GM12878 (cell line): ENCODE data around the gene SNX10. TPM values are rescaled to one million over a fixed set of nuclear protein-coding genes. Genes with fewer than 3 reads are reported as not detected.

Experiments used
- ATAC-seq: fragments of 200-7000 bp; cut with Tn5 transposase; 3 replicates; pipeline ENCODE4 v1.9.1; 2020; ENCODE audit warnings: mild to moderate bottlenecking, moderate library complexity
- BruUV-seq: library from RNA; stranded (reverse); fragments of 400-500 nt; replicated peaks from 2 replicates; lab custom pipeline; 2021; lab: Mats Ljungman, UMichigan
- CTCF ChIA-PET: fragments of 300-600 bp; sonication (Branson Sonifier 250); formaldehyde crosslinking; extraction: SDS; loops from one replicate; lab custom pipeline; 2021; ENCODE audit warnings: inconsistent platforms; lab: Yijun Ruan, JAX
- POLR2A ChIA-PET: fragments of 350-600 bp; formaldehyde crosslinking; extraction: SDS; loops from one replicate; lab custom pipeline; 2021; ENCODE audit warnings: inconsistent platforms; lab: Charles Lee
- RAD21 ChIA-PET: fragments of 300-600 bp; sonication (Branson Sonifier 250); formaldehyde crosslinking; loops from one replicate; lab custom pipeline; 2023; ENCODE audit warnings: antibody characterized with exemption; ENCODE audit not compliant: unreplicated experiment; lab: Charles Lee
- SMC1A ChIA-PET: fragments of 300-600 bp; sonication (Branson Sonifier 250); formaldehyde crosslinking; loops from one replicate; lab custom pipeline; 2023; ENCODE audit not compliant: unreplicated experiment, uncharacterized antibody; lab: Charles Lee
- DNase-seq: peaks from one replicate; pipeline ENCODE4 v3.0.0-alpha.2; 2011; ENCODE audit warnings: low read depth, low spot score
- FAIRE-seq: peaks from 3 replicates; lab custom pipeline; 2011; peaks lifted over from hg19 to GRCh38; lab: Jason Lieb, UNC
- H2AFZ ChIP-seq: 2 replicates; pipeline ENCODE4 v1.6.0; 2011; ENCODE audit warnings: low read depth, low read length, control low read depth; ENCODE audit not compliant: control insufficient read depth
- H3K27ac ChIP-seq: 2 replicates; pipeline ENCODE4 v1.5.1; 2011; ENCODE audit warnings: control low read depth; ENCODE audit not compliant: control insufficient read depth, insufficient read depth
- H3K27me3 ChIP-seq, 2 experiments: replicated peaks in 1 of 2; 2 replicates each; pipeline versions ENCODE4 v1.6.0 to v1.6.1; 2011; ENCODE audit warnings: low read length in 1 of 2; ENCODE audit not compliant: control insufficient read depth in 2 of 2, insufficient read depth in 2 of 2
- H3K36me3 ChIP-seq, 2 experiments: 2 replicates each; pipeline ENCODE4 v1.5.1; 2011; ENCODE audit warnings: low read length in 1 of 2; ENCODE audit not compliant: control insufficient read depth in 2 of 2, insufficient read depth in 2 of 2
- H3K4me1 ChIP-seq: 2 replicates; pipeline ENCODE4 v1.6.1; 2011; ENCODE audit warnings: mild to moderate bottlenecking, low read length, moderate library complexity, mixed read lengths; ENCODE audit not compliant: control insufficient read depth, insufficient read depth
- H3K4me2 ChIP-seq: 2 replicates; pipeline ENCODE4 v1.6.0; 2011; ENCODE audit warnings: control low read depth; ENCODE audit not compliant: control insufficient read depth, insufficient read depth
- H3K4me3 ChIP-seq: fragments of 200-600 bp; sonication (generic); 2 replicates; pipeline ENCODE4 v1.5.1; 2016
- H3K79me2 ChIP-seq: 2 replicates; pipeline ENCODE4 v1.6.0; 2011; ENCODE audit warnings: low read length; ENCODE audit not compliant: control insufficient read depth, insufficient read depth
- H3K9ac ChIP-seq: 2 replicates; pipeline ENCODE4 v1.8.0; 2011; ENCODE audit warnings: low read length, control low read depth, mixed read lengths; ENCODE audit not compliant: control insufficient read depth, insufficient read depth
- H3K9me3 ChIP-seq: replicated peaks from 3 replicates; pipeline ENCODE4 v1.5.1; 2011; ENCODE audit warnings: mild to moderate bottlenecking, low read length; ENCODE audit not compliant: control insufficient read depth, insufficient read depth
- H4K20me1 ChIP-seq: 2 replicates; pipeline ENCODE4 v1.6.0; 2011; ENCODE audit not compliant: control insufficient read depth, insufficient read depth
- BCL11A ChIP-seq: IDR thresholded peaks from 2 replicates; pipeline ENCODE4 v1.6.1; 2011; ENCODE audit warnings: low read depth, low read length
- CREB1 ChIP-seq: IDR thresholded peaks from 2 replicates; pipeline ENCODE4 v1.6.1; 2012; ENCODE audit warnings: low read depth, mild to moderate bottlenecking, inconsistent platforms
- ETV6 ChIP-seq, 2 experiments: fragments of 450-650 bp in 1 of 2; IDR thresholded peaks in 1 of 2; conservative IDR thresholded peaks in 1 of 2; 2 replicates each; pipeline ENCODE4 v1.6.1; 2014; ENCODE audit warnings: antibody characterized with exemption in 1 of 2, borderline replicate concordance in 1 of 2, low read depth in 1 of 2, mild to moderate bottlenecking in 1 of 2, moderate library complexity in 1 of 2
- HDGF ChIP-seq: fragments of 450-650 bp; IDR thresholded peaks from 2 replicates; pipeline ENCODE4 v1.6.1; 2016; ENCODE audit warnings: antibody characterized with exemption
- IKZF2 ChIP-seq, 2 experiments: fragments of 450-650 bp; IDR thresholded peaks; 2 replicates each; pipeline ENCODE4 v1.6.1; 2017; ENCODE audit warnings: mild to moderate bottlenecking in 2 of 2, moderate library complexity in 2 of 2
- RB1 ChIP-seq: fragments of 450-650 bp; formaldehyde crosslinking; IDR thresholded peaks from 2 replicates; pipeline ENCODE4 v1.6.1; 2017; ENCODE audit warnings: mild to moderate bottlenecking, borderline replicate concordance
- RUNX3 ChIP-seq: IDR thresholded peaks from 2 replicates; pipeline ENCODE4 v1.6.1; 2012; ENCODE audit warnings: low read length, inconsistent platforms
- SREBF1 ChIP-seq: IDR thresholded peaks from 2 replicates; pipeline ENCODE4 v1.6.1; 2012; ENCODE audit warnings: mild to moderate bottlenecking, low read length
- YBX1 ChIP-seq: fragments of 450-650 bp; IDR thresholded peaks from 2 replicates; pipeline ENCODE4 v1.6.1; 2016; ENCODE audit warnings: antibody characterized with exemption
- ZNF24 ChIP-seq: fragments of 450-650 bp; IDR thresholded peaks from 2 replicates; pipeline ENCODE4 v1.6.1; 2017; ENCODE audit warnings: antibody characterized with exemption, mild to moderate bottlenecking
- WGBS: methylation state at CpG from one replicate; pipeline ENCODE4 v1.1.6; 2016; ENCODE audit warnings: low lambda C conversion rate; ENCODE audit not compliant: insufficient replicate concordance, insufficient coverage; ENCODE audit errors: missing lambda C conversion rate; 5-methylcytosine and 5-hydroxymethylcytosine counted together
- in situ Hi-C: fragments of 300-500 bp; cut with MboI; formaldehyde crosslinking; loops from 9 replicates; pipeline ENCODE4 v1.14.3; 2018; ENCODE audit warnings: mixed read lengths
- intact Hi-C: fragments of 100-400 bp; cut with micrococcal nuclease; formaldehyde crosslinking; loops from one replicate; pipeline ENCODE4 v1.14.2; 2022; ENCODE audit not compliant: unreplicated experiment
- polyA plus RNA-seq, 11 experiments: library from polyadenylated mRNA; depleted of rRNA in 4 of 11; unstranded in 6 of 11; stranded (reverse) in 5 of 11; fragments of >200 nt; fragmentation: Nextera tagmentation in 4 of 11; fragmentation: Illumina TruSeq in 1 of 11; extraction: Ambion mirVana in 4 of 11; extraction: Trizol in 1 of 11; gene quantifications; 1 replicate in 1 of 11; 2 replicates in 10 of 11; pipeline versions ENCODE4 v1.2.1 to v1.2.3, GENCODE V29; 2011 to 2016; ENCODE audit warnings: inconsistent platforms in 2 of 11, missing spikeins in 2 of 11, low read depth in 1 of 11
- total RNA-seq, 4 experiments: library from RNA; depleted of rRNA in 3 of 4; stranded (reverse); fragments of >200 nt in 3 of 4; fragmentation: Illumina TruSeq in 1 of 4; extraction: Trizol in 1 of 4; gene quantifications; 2 replicates each; pipeline versions ENCODE4 v1.2.1 to v1.2.3, GENCODE V29; 2013 to 2021
- TF ChIP-seq, protein P1 (sequence below): fragments of 450-650 bp; IDR thresholded peaks from 2 replicates; pipeline ENCODE4 v1.6.1; 2017; ENCODE audit warnings: mild to moderate bottlenecking, low read depth, inconsistent platforms; ENCODE audit not compliant: poor library complexity, severe bottlenecking
- TF ChIP-seq, protein P2 (sequence below): fragments of 450-650 bp; IDR thresholded peaks from 2 replicates; pipeline ENCODE4 v1.6.1; 2016; ENCODE audit warnings: mild to moderate bottlenecking
- TF ChIP-seq, protein P3 (sequence below): IDR thresholded peaks from 2 replicates; pipeline ENCODE4 v1.6.1; 2012; ENCODE audit warnings: low read depth, low read length, improper control_type of control experiment

The SNX10 gene
- total and polyA plus RNA-seq, 10 of the 15 experiments (the other 5 are each of a cell fraction or from before 2014, with no cell fraction given) = 22.0 to 56.2 (median 30.1) TPM

DNA sequence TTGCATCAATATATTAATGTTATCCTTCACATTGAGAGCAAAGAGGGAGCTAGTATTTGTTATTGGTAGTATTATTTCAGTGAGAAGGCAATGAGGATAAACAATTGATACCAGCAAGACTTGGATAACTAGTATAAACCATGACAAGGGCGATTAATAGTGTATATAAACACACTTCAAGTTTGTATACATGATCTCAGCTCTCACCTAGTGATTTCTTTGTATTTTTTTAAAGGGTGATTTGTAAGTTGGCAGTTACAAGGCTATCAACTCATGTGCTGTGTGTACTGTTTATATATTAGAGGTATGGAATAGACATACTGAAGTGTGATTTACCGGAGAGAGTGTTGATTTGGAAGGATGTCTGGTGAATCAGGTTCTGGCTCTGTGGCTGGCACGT lies 88.0 kb downstream of the SNX10 start:
- Histone ChIP-seq H3K36me3 (no peaks in the 10 kb centered on the region), H3K27me3 (no peaks in the 10 kb centered on the region), H4K20me1 (no peaks in the 10 kb centered on the region), H3K4me2 (no peak overlapping the region), H3K9me3 (no peaks in the 10 kb centered on the region), H2AFZ (no peak overlapping the region), H3K27ac (no peak overlapping the region), H3K4me3 (no peak overlapping the region), H3K4me1 (peaks cover 7% of the 10 kb centered on the region), H3K9ac (no peak overlapping the region), H3K79me2 (no peaks in the 10 kb centered on the region)
- RAD21 ChIA-PET = no interaction called here
- no peak for DNase-seq
- CTCF ChIA-PET = interaction anchor here (0.7 to 2.1 kb wide), 4 partner anchors 23 to 903 kb away, joined by 3 to 7 read pairs (median 5); no protein-coding TSS in a partner anchor
- intact Hi-C loops (no loop called here), in situ Hi-C loops (no loop called here)
- no peak for FAIRE-seq
- 36% methylated on average over 3 of the region's 3 CpGs for WGBS
- BruUV-seq = no TSS peak
- SMC1A ChIA-PET = interaction anchor here (0.6 to 2.0 kb wide), 3 partner anchors 18 to 605 kb away, joined by 3 to 7 read pairs (median 4); no protein-coding TSS in a partner anchor
- POLR2A ChIA-PET = no interaction called here
- TF ChIP-seq CREB1 (no peak), YBX1 (no peak), HDGF (no peak), SREBF1 (no peak), RUNX3 (no peak), ZNF24 (no peak), BCL11A (no peak), RB1 (no peak), ETV6 (conservative IDR thresholded peaks at IDR 0.05 in 1 of 2, IDR thresholded peaks at IDR 0.05 in 1 of 2; ENCODE audit: borderline replicate concordance in 1 of 2, low read depth in 1 of 2) (no peak), IKZF2 (IDR thresholded peaks at IDR 0.05) (no peak)
- TF ChIP-seq, protein P1, sequence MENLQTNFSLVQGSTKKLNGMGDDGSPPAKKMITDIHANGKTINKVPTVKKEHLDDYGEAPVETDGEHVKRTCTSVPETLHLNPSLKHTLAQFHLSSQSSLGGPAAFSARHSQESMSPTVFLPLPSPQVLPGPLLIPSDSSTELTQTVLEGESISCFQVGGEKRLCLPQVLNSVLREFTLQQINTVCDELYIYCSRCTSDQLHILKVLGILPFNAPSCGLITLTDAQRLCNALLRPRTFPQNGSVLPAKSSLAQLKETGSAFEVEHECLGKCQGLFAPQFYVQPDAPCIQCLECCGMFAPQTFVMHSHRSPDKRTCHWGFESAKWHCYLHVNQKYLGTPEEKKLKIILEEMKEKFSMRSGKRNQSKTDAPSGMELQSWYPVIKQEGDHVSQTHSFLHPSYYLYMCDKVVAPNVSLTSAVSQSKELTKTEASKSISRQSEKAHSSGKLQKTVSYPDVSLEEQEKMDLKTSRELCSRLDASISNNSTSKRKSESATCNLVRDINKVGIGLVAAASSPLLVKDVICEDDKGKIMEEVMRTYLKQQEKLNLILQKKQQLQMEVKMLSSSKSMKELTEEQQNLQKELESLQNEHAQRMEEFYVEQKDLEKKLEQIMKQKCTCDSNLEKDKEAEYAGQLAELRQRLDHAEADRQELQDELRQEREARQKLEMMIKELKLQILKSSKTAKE = no peak
- TF ChIP-seq, protein P2, sequence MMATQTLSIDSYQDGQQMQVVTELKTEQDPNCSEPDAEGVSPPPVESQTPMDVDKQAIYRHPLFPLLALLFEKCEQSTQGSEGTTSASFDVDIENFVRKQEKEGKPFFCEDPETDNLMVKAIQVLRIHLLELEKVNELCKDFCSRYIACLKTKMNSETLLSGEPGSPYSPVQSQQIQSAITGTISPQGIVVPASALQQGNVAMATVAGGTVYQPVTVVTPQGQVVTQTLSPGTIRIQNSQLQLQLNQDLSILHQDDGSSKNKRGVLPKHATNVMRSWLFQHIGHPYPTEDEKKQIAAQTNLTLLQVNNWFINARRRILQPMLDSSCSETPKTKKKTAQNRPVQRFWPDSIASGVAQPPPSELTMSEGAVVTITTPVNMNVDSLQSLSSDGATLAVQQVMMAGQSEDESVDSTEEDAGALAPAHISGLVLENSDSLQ = no peak
- TF ChIP-seq, protein P3, sequence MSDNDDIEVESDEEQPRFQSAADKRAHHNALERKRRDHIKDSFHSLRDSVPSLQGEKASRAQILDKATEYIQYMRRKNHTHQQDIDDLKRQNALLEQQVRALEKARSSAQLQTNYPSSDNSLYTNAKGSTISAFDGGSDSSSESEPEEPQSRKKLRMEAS = no peak
- ATAC-seq = no peak
